ENCODE results near the gene RALGPS1.

GRCh38 chr9:126985870-126986498 is 71.4 kb downstream of the RALGPS1 start:
- TF ChIP-seq POLR2AphosphoS5 (IDR thresholded peaks at IDR 0.05; ENCODE audit: low read depth) (peak; percentile 100), GABPA (IDR thresholded peaks at IDR 0.05; ENCODE audit: low read depth) (peak; percentile 67; the same call in 1 of the 2 replicates)
